Liver (tissue), 9 donors: ENCODE results near the gene PARP8. TPM values are rescaled to one million over a fixed set of nuclear protein-coding genes. Genes with fewer than 3 reads are reported as not detected.

Experiments used
- DNase-seq: peaks from one replicate; pipeline ENCODE4 v3.0.0-alpha.2; 2017; ENCODE audit warnings: low spot score
- H3K27ac ChIP-seq, 2 donors: one replicate each; pipeline ENCODE4 v1.7.0; 2013; ENCODE audit warnings: inconsistent platforms in 2 of 2, low read length in 2 of 2, control low read depth in 1 of 2, low read depth in 1 of 2, mild to moderate bottlenecking in 1 of 2
- H3K27me3 ChIP-seq, 4 donors: one replicate each; pipeline versions ENCODE4 v1.6.1 to v1.7.0; 2013; ENCODE audit warnings: low read length in 3 of 4, inconsistent platforms in 1 of 4, mild to moderate bottlenecking in 1 of 4, moderate library complexity in 1 of 4; ENCODE audit not compliant: control insufficient read depth in 4 of 4, insufficient read depth in 4 of 4
- H3K36me3 ChIP-seq, 4 donors: one replicate each; pipeline versions ENCODE4 v1.6.1 to v1.7.0; 2013; ENCODE audit warnings: low read length in 3 of 4, mild to moderate bottlenecking in 3 of 4, low read depth in 1 of 4, moderate library complexity in 1 of 4; ENCODE audit not compliant: control insufficient read depth in 4 of 4, insufficient read depth in 3 of 4
- H3K4me1 ChIP-seq, 4 donors: one replicate each; pipeline versions ENCODE4 v1.6.1 to v1.7.0; 2013; ENCODE audit warnings: low read length in 3 of 4, mild to moderate bottlenecking in 3 of 4, moderate library complexity in 1 of 4; ENCODE audit not compliant: control insufficient read depth in 4 of 4, insufficient read depth in 4 of 4
- H3K4me3 ChIP-seq, 3 donors: one replicate each; pipeline versions ENCODE4 v1.6.1 to v1.7.0; 2013; ENCODE audit warnings: low read length in 3 of 3, control low read depth in 1 of 3, low read depth in 1 of 3, mild to moderate bottlenecking in 1 of 3
- H3K9ac ChIP-seq, 2 donors: one replicate each; pipeline ENCODE4 v1.7.0; 2013; ENCODE audit warnings: low read length in 2 of 2, mild to moderate bottlenecking in 2 of 2, moderate library complexity in 2 of 2, control low read depth in 1 of 2, low read depth in 1 of 2
- H3K9me3 ChIP-seq, 4 donors: one replicate each; pipeline versions ENCODE4 v1.6.1 to v1.7.0; 2013; ENCODE audit warnings: low read length in 3 of 4; ENCODE audit not compliant: control insufficient read depth in 4 of 4
- GABPA ChIP-seq, 2 donors: IDR thresholded peaks in 1 of 2; conservative IDR thresholded peaks in 1 of 2; 2 replicates each; pipeline ENCODE4 v1.6.1; 2016; ENCODE audit warnings: antibody characterized with exemption in 2 of 2, mild to moderate bottlenecking in 1 of 2, moderate library complexity in 1 of 2
- NR2F2 ChIP-seq: IDR thresholded peaks from 2 replicates; pipeline ENCODE4 v1.6.1; 2016; ENCODE audit warnings: antibody characterized with exemption
- RAD21 ChIP-seq, 2 donors: IDR thresholded peaks; 2 replicates each; pipeline ENCODE4 v1.6.1; 2016; ENCODE audit warnings: antibody characterized with exemption in 2 of 2, mild to moderate bottlenecking in 2 of 2
- WGBS: extraction: QIAGEN DNeasy Blood & Tissue Kit; methylation state at CpG from one replicate; pipeline ENCODE4 v1.1.7; 2013; 5-methylcytosine and 5-hydroxymethylcytosine counted together
- polyA plus RNA-seq, 2 donors: library from polyadenylated mRNA; stranded (reverse) in 1 of 2; unstranded in 1 of 2; fragments of 200-250 nt in 1 of 2; fragments of >200 nt in 1 of 2; fragmentation: Nextera tagmentation in 1 of 2; extraction: Ambion mirVana in 1 of 2; gene quantifications; one replicate each; pipeline versions ENCODE4 v1.2.1 to v1.2.3, GENCODE V29; 2013 to 2015
- total RNA-seq, 2 donors: library from RNA; depleted of rRNA; stranded (reverse); fragments of >200 nt; gene quantifications; one replicate each; pipeline ENCODE4 v1.2.3, GENCODE V29; 2014
- donor health status: healthy.
- donor health status: healthy.
- donor health status: healthy.
- donor health status: healthy.
- donor health status: healthy.

The PARP8 gene
- total and polyA plus RNA-seq, 4 donors, result 3.9 to 16.0 (median 7.1) TPM

GRCh38 chr5:50889790-50890189 is 223.4 kb downstream of the PARP8 start:
- no peaks in the 10 kb centered on the region for H3K4me1 ChIP-seq
- DNase-seq, result no peak
- H3K27me3 ChIP-seq, result peaks cover 0 to 5% (median 0%) of the 10 kb centered on the region in 4 donors
- H3K4me3 ChIP-seq, result no peak overlapping the region
- no peaks in the 10 kb centered on the region for H3K36me3 ChIP-seq
- H3K27ac ChIP-seq, result no peak overlapping the region
- TF ChIP-seq NR2F2 (no peak), RAD21 (IDR thresholded peaks at IDR 0.05) (no peak), GABPA (IDR thresholded peaks at IDR 0.05 in 1 of 2, conservative IDR thresholded peaks at IDR 0.05 in 1 of 2) (no peak)
- H3K9me3 ChIP-seq, result no peaks in the 10 kb centered on the region
- WGBS, result 57% methylated on average over 2 of the region's 2 CpGs
- no peak overlapping the region for H3K9ac ChIP-seq

Other genes starting within 250 kb of the PARP8 start
- 10 to 100 TPM in 1 of 2 donors, 1 to 10 TPM in 1; 2.8 to 16.1 TPM for gene EMB, start 225.3 kb upstream of the PARP8 start, total RNA-seq
- 1 to 10 TPM in 1 of 2 donors, under 1 TPM in 1; 0.90 to 1.5 TPM for gene EMB, start 225.3 kb upstream of the PARP8 start, polyA plus RNA-seq